Astrocyte (in vitro differentiated cells and primary cell): ENCODE measurements around the gene SESN2. TPM values are rescaled to one million over a fixed set of nuclear protein-coding genes. Genes with fewer than 3 reads are reported as not detected.

Experiments
- DNase-seq: peaks from one replicate; pipeline ENCODE4 v3.0.0-alpha.2; 2010; ENCODE audit warnings: low read depth
- FAIRE-seq: peaks from 2 replicates; lab custom pipeline; 2011; peaks lifted over from hg19 to GRCh38; lab: Jason Lieb, UNC
- H2AFZ ChIP-seq: 2 replicates; pipeline ENCODE4 v1.6.0; 2012; ENCODE audit warnings: low read depth, low read length, inconsistent platforms
- H3K27ac ChIP-seq: 2 replicates; pipeline ENCODE4 v1.5.1; 2011; ENCODE audit warnings: low read depth, low read length, inconsistent platforms
- H3K27me3 ChIP-seq: 2 replicates; pipeline ENCODE4 v1.6.0; 2011; ENCODE audit warnings: low read length, inconsistent platforms; ENCODE audit not compliant: insufficient read depth
- H3K36me3 ChIP-seq: 2 replicates; pipeline ENCODE4 v1.5.1; 2011; ENCODE audit warnings: low read length, inconsistent platforms; ENCODE audit not compliant: insufficient read depth
- H3K4me1 ChIP-seq: 2 replicates; pipeline ENCODE4 v1.5.1; 2011; ENCODE audit warnings: low read length, inconsistent platforms; ENCODE audit not compliant: insufficient read depth
- H3K4me2 ChIP-seq: 2 replicates; pipeline ENCODE4 v1.6.0; 2012; ENCODE audit warnings: low read length, inconsistent platforms
- H3K4me3 ChIP-seq: 2 replicates; pipeline ENCODE4 v1.5.1; 2011; ENCODE audit warnings: low read depth, mild to moderate bottlenecking, low read length, inconsistent platforms; ENCODE audit not compliant: insufficient read depth
- H3K79me2 ChIP-seq: 2 replicates; pipeline ENCODE4 v1.6.0; 2012; ENCODE audit warnings: mild to moderate bottlenecking, low read length, inconsistent platforms; ENCODE audit not compliant: insufficient read depth
- H3K9ac ChIP-seq: 2 replicates; pipeline ENCODE4 v1.6.0; 2012; ENCODE audit warnings: mild to moderate bottlenecking, low read length, inconsistent platforms
- H3K9me3 ChIP-seq: 2 replicates; pipeline ENCODE4 v1.5.1; 2012; ENCODE audit warnings: low read depth, mild to moderate bottlenecking, low read length, inconsistent platforms; ENCODE audit not compliant: insufficient read depth
- H4K20me1 ChIP-seq: 2 replicates; pipeline ENCODE4 v1.6.0; 2012; ENCODE audit warnings: low read length, inconsistent platforms; ENCODE audit not compliant: insufficient read depth
- H3K27ac Mint-ChIP-seq: one replicate; pipeline ENCODE4 v1.8.0; 2021; ENCODE audit warnings: mild to moderate bottlenecking, mixed read lengths; ENCODE audit not compliant: unreplicated experiment
- H3K27me3 Mint-ChIP-seq: one replicate; pipeline ENCODE4 v1.8.0; 2021; ENCODE audit warnings: low read depth, mixed read lengths; ENCODE audit not compliant: unreplicated experiment
- H3K36me3 Mint-ChIP-seq: one replicate; pipeline ENCODE4 v1.8.0; 2021; ENCODE audit warnings: low read depth, mixed read lengths; ENCODE audit not compliant: unreplicated experiment
- H3K4me1 Mint-ChIP-seq: one replicate; pipeline ENCODE4 v1.8.0; 2021; ENCODE audit warnings: low read depth, mixed read lengths; ENCODE audit not compliant: unreplicated experiment
- H3K4me3 Mint-ChIP-seq: one replicate; pipeline ENCODE4 v1.8.0; 2021; ENCODE audit warnings: mild to moderate bottlenecking, moderate library complexity, mixed read lengths; ENCODE audit not compliant: unreplicated experiment
- H3K9me3 Mint-ChIP-seq: one replicate; pipeline ENCODE4 v1.8.0; 2021; ENCODE audit warnings: mild to moderate bottlenecking, mixed read lengths; ENCODE audit not compliant: unreplicated experiment
- CTCF ChIP-seq: IDR thresholded peaks from 2 replicates; pipeline ENCODE4 v1.5.1; 2011; ENCODE audit warnings: low read depth, mild to moderate bottlenecking, inconsistent platforms, low read length, moderate library complexity; ENCODE audit not compliant: insufficient read depth
- EZH2 ChIP-seq: IDR thresholded peaks from 2 replicates; pipeline ENCODE4 v1.6.1; 2012; ENCODE audit warnings: mild to moderate bottlenecking, low read length, inconsistent platforms; ENCODE audit not compliant: insufficient read depth
- total RNA-seq: library from RNA; stranded (reverse); gene quantifications from 2 replicates; pipeline ENCODE4 v1.2.1, GENCODE V29; 2021

The SESN2 gene
- total RNA-seq, 1 donor from 2014 or later: 78.3 TPM

- H3K27ac Mint-ChIP-seq: peak overlapping the region; percentile 77
- H3K4me3 Mint-ChIP-seq: no peak overlapping the region
- H3K27me3 Mint-ChIP-seq: no peaks in the 10 kb centered on the region
- Histone ChIP-seq H4K20me1 (peaks cover 16% of the 10 kb centered on the region), H3K9ac (no peak overlapping the region), H3K4me1 (no peaks in the 10 kb centered on the region), H2AFZ (no peak overlapping the region), H3K27me3 (no peaks in the 10 kb centered on the region), H3K4me2 (no peak overlapping the region), H3K4me3 (no peak overlapping the region), H3K9me3 (no peaks in the 10 kb centered on the region), H3K27ac (no peak overlapping the region), H3K36me3 (peaks cover 24% of the 10 kb centered on the region), H3K79me2 (no peaks in the 10 kb centered on the region)
- TF ChIP-seq CTCF (no peak), EZH2 (no peak)
- no peaks in the 10 kb centered on the region for H3K9me3 Mint-ChIP-seq
- FAIRE-seq (no peak), DNase-seq (no peak)
- peaks cover 11% of the 10 kb centered on the region for H3K4me1 Mint-ChIP-seq
- H3K36me3 Mint-ChIP-seq: peaks cover 41% of the 10 kb centered on the region
Observed at GRCh38 chr1:28282426-28283407, 23.4 kb downstream of the SESN2 start.

- H3K27me3 Mint-ChIP-seq: peaks cover 2% of the 10 kb centered on the region
- no peak for TF ChIP-seq CTCF
- no peak for TF ChIP-seq EZH2
- DNase-seq (no peak), FAIRE-seq (no peak)
- no peaks in the 10 kb centered on the region for H3K9me3 ChIP-seq
- no peak overlapping the region for H3K9ac ChIP-seq
- H3K79me2 ChIP-seq: no peaks in the 10 kb centered on the region
- no peak overlapping the region for H3K27ac ChIP-seq
- no peaks in the 10 kb centered on the region for H4K20me1 ChIP-seq
- no peaks in the 10 kb centered on the region for H3K9me3 Mint-ChIP-seq
- H3K4me3 Mint-ChIP-seq: no peak overlapping the region
- peaks cover 14% of the 10 kb centered on the region for H3K36me3 ChIP-seq
- H2AFZ ChIP-seq: no peak overlapping the region
- no peaks in the 10 kb centered on the region for H3K4me1 ChIP-seq
- no peaks in the 10 kb centered on the region for H3K27me3 ChIP-seq
- H3K4me3 ChIP-seq: no peak overlapping the region
- no peak overlapping the region for H3K4me2 ChIP-seq
- no peak overlapping the region for H3K27ac Mint-ChIP-seq
- peaks cover 11% of the 10 kb centered on the region for H3K4me1 Mint-ChIP-seq
- H3K36me3 Mint-ChIP-seq: peaks cover 20% of the 10 kb centered on the region
Observed at GRCh38 chr1:28286111-28286510, 26.8 kb downstream of the SESN2 start.

GRCh38 chr1:28288487-28288886 lies 29.2 kb downstream of the SESN2 start:
- Histone ChIP-seq H4K20me1 (no peaks in the 10 kb centered on the region), H3K36me3 (no peaks in the 10 kb centered on the region), H3K27ac (no peak overlapping the region), H3K9me3 (no peaks in the 10 kb centered on the region), H3K4me3 (no peak overlapping the region), H3K4me2 (no peak overlapping the region), H3K27me3 (no peaks in the 10 kb centered on the region), H3K4me1 (no peaks in the 10 kb centered on the region), H2AFZ (no peak overlapping the region), H3K79me2 (no peaks in the 10 kb centered on the region), H3K9ac (no peak overlapping the region)
- H3K27me3 Mint-ChIP-seq: peaks cover 2% of the 10 kb centered on the region
- no peak for FAIRE-seq
- H3K27ac Mint-ChIP-seq: peak overlapping the region; percentile 15
- TF ChIP-seq EZH2 (no peak), CTCF (no peak)
- no peak overlapping the region for H3K4me3 Mint-ChIP-seq
- H3K4me1 Mint-ChIP-seq: peaks cover 9% of the 10 kb centered on the region
- H3K9me3 Mint-ChIP-seq: no peaks in the 10 kb centered on the region
- no peak for DNase-seq
- H3K36me3 Mint-ChIP-seq: peaks cover 5% of the 10 kb centered on the region
